OCI-LY1 (cell line): Measurements from ENCODE around the gene IFTAP.

ENCODE experiments used
- H2AFZ ChIP-seq: fragments of 200-600 bp; sonication (generic), shearing (Covaris generic); 2 replicates; pipeline ENCODE4 v1.6.0; 2014; ENCODE audit warnings: antibody characterized with exemption, mild to moderate bottlenecking, low read length
- H3F3A ChIP-seq: fragments of 200-600 bp; sonication (generic), shearing (Covaris generic); 2 replicates; pipeline ENCODE4 v1.6.0; 2014; ENCODE audit warnings: mild to moderate bottlenecking, antibody characterized with exemption, low read length, moderate library complexity; ENCODE audit not compliant: insufficient read depth
- H3K27ac ChIP-seq: fragments of 200-600 bp; sonication (generic); 2 replicates; pipeline ENCODE4 v1.5.1; 2014; ENCODE audit warnings: low read length, mixed run types, mild to moderate bottlenecking, low read depth; ENCODE audit not compliant: poor library complexity, severe bottlenecking
- H3K27me3 ChIP-seq: fragments of 200-600 bp; sonication (generic); 2 replicates; pipeline ENCODE4 v1.6.0; 2014; ENCODE audit warnings: antibody characterized with exemption, mild to moderate bottlenecking, low read length, moderate library complexity; ENCODE audit not compliant: insufficient read depth
- H3K36me3 ChIP-seq: fragments of 200-600 bp; sonication (generic); 2 replicates; pipeline ENCODE4 v1.6.1; 2014; ENCODE audit warnings: mild to moderate bottlenecking, antibody characterized with exemption, low read length, moderate library complexity, mixed read lengths; ENCODE audit not compliant: insufficient read depth
- H3K4me1 ChIP-seq: fragments of 200-600 bp; sonication (generic); 2 replicates; pipeline ENCODE4 v1.5.1; 2014; ENCODE audit warnings: mild to moderate bottlenecking, low read length, moderate library complexity; ENCODE audit not compliant: insufficient read depth, severe bottlenecking
- H3K4me2 ChIP-seq: fragments of 200-600 bp; sonication (generic), shearing (Covaris generic); 2 replicates; pipeline ENCODE4 v1.6.1; 2014; ENCODE audit warnings: low read length
- H3K4me3 ChIP-seq: fragments of 200-600 bp; sonication (generic); 2 replicates; pipeline ENCODE4 v1.5.1; 2014; ENCODE audit warnings: low read length, low read depth, mild to moderate bottlenecking, mixed read lengths; ENCODE audit not compliant: poor library complexity, severe bottlenecking
- H3K79me2 ChIP-seq: fragments of 200-600 bp; shearing (Covaris generic); 2 replicates; pipeline ENCODE4 v1.6.1; 2016; ENCODE audit warnings: mixed run types, low read length, mixed read lengths; ENCODE audit not compliant: insufficient read depth
- H3K9ac ChIP-seq: fragments of 200-600 bp; sonication (generic), shearing (Covaris generic); 2 replicates; pipeline ENCODE4 v1.6.1; 2014; ENCODE audit warnings: mild to moderate bottlenecking, low read length, mixed read lengths
- H3K9me2 ChIP-seq: fragments of 200-600 bp; sonication (generic), shearing (Covaris generic); 2 replicates; pipeline ENCODE4 v1.6.1; 2014; ENCODE audit warnings: low read depth, mild to moderate bottlenecking, low read length, mixed read lengths
- H3K9me3 ChIP-seq: fragments of 200-600 bp; shearing (Covaris generic); 2 replicates; pipeline ENCODE4 v1.6.1; 2014; ENCODE audit warnings: low read length, mixed read lengths
- H4K20me1 ChIP-seq: fragments of 200-600 bp; sonication (generic), shearing (Covaris generic); 2 replicates; pipeline ENCODE4 v1.6.0; 2016; ENCODE audit warnings: mild to moderate bottlenecking, low read length; ENCODE audit not compliant: insufficient read depth
- CTCF ChIP-seq: fragments of 200-600 bp; sonication (generic), shearing (Covaris generic); IDR thresholded peaks from 2 replicates; pipeline ENCODE4 v1.5.1; 2017; ENCODE audit warnings: mild to moderate bottlenecking, antibody characterized with exemption, low read length, moderate library complexity, mixed read lengths
- EZH2 ChIP-seq: fragments of 200-600 bp; sonication (generic), shearing (Covaris generic); IDR thresholded peaks from 2 replicates; pipeline ENCODE4 v1.8.0; 2017; ENCODE audit warnings: borderline replicate concordance, mixed run types, mild to moderate bottlenecking, antibody characterized with exemption, low read length, moderate library complexity, mixed read lengths

IFTAP gene

GRCh38 chr11:36688571-36689291 is 94.4 kb downstream of the IFTAP start:
- Histone ChIP-seq H3K27ac (peak overlapping the region; percentile 48), H3K4me3 (no peak overlapping the region), H3K9me3 (no peaks in the 10 kb centered on the region), H3F3A (no peaks in the 10 kb centered on the region), H3K9ac (no peak overlapping the region), H3K79me2 (no peaks in the 10 kb centered on the region), H3K4me1 (peaks cover 75% of the 10 kb centered on the region), H3K27me3 (no peaks in the 10 kb centered on the region), H4K20me1 (no peaks in the 10 kb centered on the region), H2AFZ (no peak overlapping the region), H3K9me2 (no peaks in the 10 kb centered on the region), H3K36me3 (no peaks in the 10 kb centered on the region), H3K4me2 (no peak overlapping the region)
- no peak for TF ChIP-seq EZH2
- no peak for TF ChIP-seq CTCF

- TF ChIP-seq EZH2 (no peak), CTCF (no peak)
- Histone ChIP-seq H4K20me1 (no peaks in the 10 kb centered on the region), H3K27ac (peak overlapping the region; percentile 48), H3K4me3 (no peak overlapping the region), H3K79me2 (no peaks in the 10 kb centered on the region), H3K27me3 (no peaks in the 10 kb centered on the region), H3K4me2 (no peak overlapping the region), H3K9ac (no peak overlapping the region), H3K9me2 (no peaks in the 10 kb centered on the region), H3F3A (no peaks in the 10 kb centered on the region), H3K4me1 (peaks cover 68% of the 10 kb centered on the region), H3K36me3 (no peaks in the 10 kb centered on the region), H2AFZ (no peak overlapping the region), H3K9me3 (no peaks in the 10 kb centered on the region)
Measured at GRCh38 chr11:36689442-36689841, 95.1 kb downstream of the IFTAP start.

GRCh38 chr11:36692704-36693103 is 98.4 kb downstream of the IFTAP start:
- TF ChIP-seq EZH2 = no peak
- H3K36me3 ChIP-seq = no peaks in the 10 kb centered on the region
- no peaks in the 10 kb centered on the region for H3K79me2 ChIP-seq
- H3K27ac ChIP-seq = no peak overlapping the region
- H3F3A ChIP-seq = no peaks in the 10 kb centered on the region
- no peaks in the 10 kb centered on the region for H3K27me3 ChIP-seq
- H3K4me2 ChIP-seq = no peak overlapping the region
- H3K9ac ChIP-seq = no peak overlapping the region
- no peak overlapping the region for H2AFZ ChIP-seq
- H3K9me3 ChIP-seq = no peaks in the 10 kb centered on the region
- no peak overlapping the region for H3K4me3 ChIP-seq
- no peaks in the 10 kb centered on the region for H4K20me1 ChIP-seq
- no peaks in the 10 kb centered on the region for H3K9me2 ChIP-seq
- H3K4me1 ChIP-seq = peaks cover 55% of the 10 kb centered on the region
